Mucosa of rectum (tissue), 2 donors: ENCODE data around the gene SPAG6.

ENCODE experiments used
- H3K27ac ChIP-seq, 2 donors: one replicate each; pipeline ENCODE4 v1.7.0; 2013; ENCODE audit warnings: inconsistent platforms in 2 of 2, low read depth in 2 of 2, low read length in 2 of 2
- H3K27me3 ChIP-seq, 2 donors: one replicate each; pipeline ENCODE4 v1.7.0; 2013; ENCODE audit warnings: low read length in 2 of 2; ENCODE audit not compliant: control insufficient read depth in 2 of 2, insufficient read depth in 2 of 2
- H3K36me3 ChIP-seq, 2 donors: one replicate each; pipeline ENCODE4 v1.7.0; 2013; ENCODE audit warnings: low read length in 2 of 2; ENCODE audit not compliant: control insufficient read depth in 2 of 2, insufficient read depth in 2 of 2
- H3K4me1 ChIP-seq, 2 donors: one replicate each; pipeline ENCODE4 v1.7.0; 2013; ENCODE audit warnings: low read length in 2 of 2, mild to moderate bottlenecking in 1 of 2; ENCODE audit not compliant: control insufficient read depth in 2 of 2, insufficient read depth in 2 of 2
- H3K4me3 ChIP-seq, 2 donors: one replicate each; pipeline ENCODE4 v1.7.0; 2013; ENCODE audit warnings: low read length in 2 of 2
- H3K9ac ChIP-seq, 2 donors: one replicate each; pipeline ENCODE4 v1.7.0; 2013; ENCODE audit warnings: low read length in 2 of 2, low read depth in 1 of 2, mild to moderate bottlenecking in 1 of 2
- H3K9me3 ChIP-seq, 2 donors: one replicate each; pipeline ENCODE4 v1.7.0; 2013; ENCODE audit warnings: low read length in 2 of 2; ENCODE audit not compliant: control insufficient read depth in 2 of 2
- donor health status: healthy.
- donor health status: Normal muscosa, but diverticular disease.

Gene SPAG6

GRCh38 chr10:22453948-22454591 is 108.8 kb downstream of the SPAG6 start:
- Histone ChIP-seq H3K36me3 (no peaks in the 10 kb centered on the region), H3K27ac (no peak overlapping the region), H3K9ac (no peak overlapping the region), H3K4me3 (no peak overlapping the region), H3K4me1 (no peaks in the 10 kb centered on the region), H3K27me3 (peaks cover 0 to 3% of the 10 kb centered on the region in 2 donors), H3K9me3 (no peaks in the 10 kb centered on the region)

DNA sequence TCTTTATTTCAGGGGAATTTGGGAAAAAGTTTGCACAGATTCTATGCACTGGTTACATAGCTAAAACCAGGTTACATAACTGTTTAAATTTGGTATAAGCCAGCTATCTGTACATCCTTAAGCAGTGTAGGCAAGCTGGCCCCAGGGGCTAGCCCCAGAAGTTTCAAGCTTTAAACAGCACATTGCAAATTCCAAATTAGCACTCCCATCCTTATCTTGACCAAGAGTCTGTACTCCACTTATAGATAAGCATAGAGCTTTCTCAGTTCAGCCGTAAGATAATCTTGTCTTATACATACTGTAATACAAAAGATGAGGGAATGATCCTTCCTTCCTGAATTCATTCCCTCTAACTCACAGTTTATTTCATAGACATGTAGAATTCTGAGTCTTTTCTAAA is 109.3 kb downstream of the SPAG6 start:
- H3K9ac ChIP-seq = no peak overlapping the region
- H3K4me1 ChIP-seq = no peaks in the 10 kb centered on the region
- no peak overlapping the region for H3K4me3 ChIP-seq
- no peaks in the 10 kb centered on the region for H3K36me3 ChIP-seq
- H3K27ac ChIP-seq = no peak overlapping the region
- no peaks in the 10 kb centered on the region for H3K9me3 ChIP-seq
- no peaks in the 10 kb centered on the region for H3K27me3 ChIP-seq

DNA sequence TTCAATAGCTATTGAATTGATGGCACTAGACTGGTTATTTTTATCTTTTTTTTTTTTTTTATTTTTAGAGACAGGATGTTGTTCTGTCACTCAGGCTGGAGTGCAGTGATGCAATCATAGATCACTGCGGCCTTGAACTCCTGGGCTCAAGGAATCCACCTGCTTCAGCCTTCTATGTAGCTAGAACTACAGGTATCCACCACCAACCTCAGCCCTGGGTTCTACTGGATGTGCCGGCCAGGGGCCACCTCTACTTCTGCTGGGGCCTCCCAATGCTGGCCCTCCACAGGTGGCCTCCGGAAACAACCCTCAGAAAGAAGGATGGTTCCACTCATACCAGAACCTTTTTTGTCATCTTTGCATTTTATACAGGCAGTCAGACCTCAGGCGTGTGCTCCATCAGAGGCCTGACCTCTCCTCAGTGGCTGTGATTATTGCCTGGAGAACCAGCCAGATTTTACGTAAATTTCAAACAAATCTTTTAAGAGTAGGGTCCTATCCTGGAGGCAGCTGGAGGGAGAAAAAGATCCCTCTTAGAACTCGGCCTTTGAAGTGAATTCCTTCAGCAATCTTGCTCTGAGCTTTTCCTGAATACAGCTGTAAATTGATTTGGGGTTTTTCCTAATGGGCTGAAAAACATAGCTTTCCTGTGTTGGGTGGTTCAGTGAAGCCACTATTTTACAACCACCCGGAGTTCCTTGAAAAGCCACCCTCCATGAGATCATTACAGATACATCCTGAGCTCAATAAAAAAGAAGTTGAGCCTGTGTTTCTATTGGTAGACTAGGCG is 110.0 kb downstream of the SPAG6 start:
- no peaks in the 10 kb centered on the region for H3K9me3 ChIP-seq
- no peaks in the 10 kb centered on the region for H3K27me3 ChIP-seq
- no peak overlapping the region for H3K9ac ChIP-seq
- H3K4me3 ChIP-seq = no peak overlapping the region
- no peaks in the 10 kb centered on the region for H3K36me3 ChIP-seq
- H3K27ac ChIP-seq = no peak overlapping the region
- no peaks in the 10 kb centered on the region for H3K4me1 ChIP-seq

- Histone ChIP-seq H3K4me3 (no peak overlapping the region), H3K27me3 (no peaks in the 10 kb centered on the region), H3K9me3 (no peaks in the 10 kb centered on the region), H3K4me1 (no peaks in the 10 kb centered on the region), H3K27ac (no peak overlapping the region), H3K9ac (no peak overlapping the region), H3K36me3 (no peaks in the 10 kb centered on the region)
Observed at GRCh38 chr10:22456486-22456885, 111.2 kb downstream of the SPAG6 start.

- Histone ChIP-seq H3K9ac (no peak overlapping the region), H3K27ac (no peak overlapping the region), H3K4me3 (no peak overlapping the region), H3K36me3 (no peaks in the 10 kb centered on the region), H3K27me3 (no peaks in the 10 kb centered on the region), H3K9me3 (no peaks in the 10 kb centered on the region), H3K4me1 (no peaks in the 10 kb centered on the region)
Observed at GRCh38 chr10:22458272-22459038, 113.2 kb downstream of the SPAG6 start.

DNA sequence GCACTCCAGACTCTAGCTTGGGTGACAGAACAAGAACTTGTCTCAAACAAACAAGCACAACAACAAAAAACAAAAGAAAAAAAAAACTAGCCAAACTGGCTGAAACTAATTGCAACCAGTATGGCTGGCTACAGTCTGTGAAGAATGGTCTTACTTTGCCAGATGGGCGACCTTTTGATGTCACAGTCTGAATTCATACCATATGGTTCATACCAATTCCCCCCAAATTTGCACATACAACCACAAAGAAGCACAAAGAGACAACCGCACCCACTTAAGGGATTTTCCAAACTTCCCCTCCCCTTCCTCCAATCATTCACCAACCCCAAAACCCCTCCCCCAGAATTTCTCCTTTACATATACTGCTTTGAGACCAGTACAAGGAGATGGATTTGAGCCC is 114.2 kb downstream of the SPAG6 start:
- H3K27ac ChIP-seq = no peak overlapping the region
- no peaks in the 10 kb centered on the region for H3K36me3 ChIP-seq
- H3K9ac ChIP-seq = no peak overlapping the region
- no peaks in the 10 kb centered on the region for H3K27me3 ChIP-seq
- H3K4me1 ChIP-seq = no peaks in the 10 kb centered on the region
- H3K9me3 ChIP-seq = no peaks in the 10 kb centered on the region
- no peak overlapping the region for H3K4me3 ChIP-seq

GRCh38 chr10:22460101-22460500 is 114.8 kb downstream of the SPAG6 start:
- H3K27ac ChIP-seq = no peak overlapping the region
- H3K9ac ChIP-seq = no peak overlapping the region
- H3K9me3 ChIP-seq = no peaks in the 10 kb centered on the region
- no peak overlapping the region for H3K4me3 ChIP-seq
- no peaks in the 10 kb centered on the region for H3K27me3 ChIP-seq
- H3K4me1 ChIP-seq = no peaks in the 10 kb centered on the region
- no peaks in the 10 kb centered on the region for H3K36me3 ChIP-seq

- Histone ChIP-seq H3K4me3 (no peak overlapping the region), H3K27me3 (no peaks in the 10 kb centered on the region), H3K36me3 (no peaks in the 10 kb centered on the region), H3K9me3 (no peaks in the 10 kb centered on the region), H3K27ac (no peak overlapping the region), H3K4me1 (no peaks in the 10 kb centered on the region), H3K9ac (no peak overlapping the region)
Observed at GRCh38 chr10:22460531-22461403, 115.5 kb downstream of the SPAG6 start.

GRCh38 chr10:22461891-22462290 is 116.6 kb downstream of the SPAG6 start:
- Histone ChIP-seq H3K36me3 (no peaks in the 10 kb centered on the region), H3K4me3 (no peak overlapping the region), H3K9ac (no peak overlapping the region), H3K9me3 (no peaks in the 10 kb centered on the region), H3K27me3 (no peaks in the 10 kb centered on the region), H3K27ac (no peak overlapping the region), H3K4me1 (no peaks in the 10 kb centered on the region)
